ENCODE data around the gene RFWD3.

The RFWD3 gene

DNA sequence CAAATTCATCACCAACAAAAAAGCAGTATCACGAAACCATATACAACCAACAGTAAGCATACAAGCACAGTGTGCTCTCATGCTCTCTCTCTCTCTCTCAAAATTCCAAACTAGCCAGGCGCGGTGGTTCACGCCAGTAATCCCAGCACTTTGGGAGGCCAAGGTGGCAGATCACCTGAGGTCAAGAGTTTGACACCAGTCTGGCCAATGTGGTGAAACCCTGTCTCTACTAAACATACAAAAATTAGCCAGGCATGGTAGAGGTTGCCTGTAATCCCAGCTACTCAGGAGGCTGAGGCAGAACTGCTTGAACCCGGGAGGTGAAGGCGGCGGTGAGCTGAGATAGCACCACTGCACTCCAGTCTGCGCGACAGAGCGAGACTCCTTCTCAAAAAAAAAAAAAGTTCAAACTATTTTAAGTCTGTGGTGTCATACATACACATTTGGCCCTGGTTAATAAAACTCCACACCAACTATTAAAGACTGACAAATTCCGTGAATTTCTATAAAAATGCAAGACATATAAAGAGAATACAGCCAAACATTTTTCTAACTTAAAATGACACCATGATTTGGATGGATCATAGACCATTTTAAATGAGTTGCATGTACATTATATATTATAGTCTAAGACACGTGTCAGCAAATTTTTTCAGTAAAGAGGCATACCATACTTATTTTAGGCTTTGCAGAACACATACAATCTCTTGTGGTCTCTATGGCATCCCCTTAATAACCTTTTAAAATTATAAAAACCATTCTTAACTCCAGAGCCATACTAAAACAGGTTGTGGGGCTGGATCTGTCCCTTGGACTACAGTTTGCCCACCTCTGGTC lies 90.7 kb downstream of the RFWD3 start:
- peaks cover 0 to 8% (median 6%) of the 10 kb centered on the region in 5 donors for H3K4me1 ChIP-seq (ENCODE audit: control insufficient read depth in 5 of 5, insufficient read depth in 5 of 5, low read length in 5 of 5)
- no peak overlapping the region for H3K27ac ChIP-seq (ENCODE audit: low read depth, low read length)
- H3K27me3 ChIP-seq (ENCODE audit: control insufficient read depth in 5 of 5, insufficient read depth in 4 of 5, low read length in 5 of 5) = no peaks in the 10 kb centered on the region
- H3K4me3 ChIP-seq (ENCODE audit: low read depth in 1 of 5, low read length in 5 of 5) = no peak overlapping the region
- no peak overlapping the region for H3K9ac ChIP-seq (ENCODE audit: low read length in 5 of 5)
- no peaks in the 10 kb centered on the region for H3K36me3 ChIP-seq (ENCODE audit: control insufficient read depth in 5 of 5, insufficient read depth in 5 of 5, low read length in 5 of 5)
- no peaks in the 10 kb centered on the region for H3K9me3 ChIP-seq (ENCODE audit: control insufficient read depth in 5 of 5, low read length in 5 of 5)

DNA sequence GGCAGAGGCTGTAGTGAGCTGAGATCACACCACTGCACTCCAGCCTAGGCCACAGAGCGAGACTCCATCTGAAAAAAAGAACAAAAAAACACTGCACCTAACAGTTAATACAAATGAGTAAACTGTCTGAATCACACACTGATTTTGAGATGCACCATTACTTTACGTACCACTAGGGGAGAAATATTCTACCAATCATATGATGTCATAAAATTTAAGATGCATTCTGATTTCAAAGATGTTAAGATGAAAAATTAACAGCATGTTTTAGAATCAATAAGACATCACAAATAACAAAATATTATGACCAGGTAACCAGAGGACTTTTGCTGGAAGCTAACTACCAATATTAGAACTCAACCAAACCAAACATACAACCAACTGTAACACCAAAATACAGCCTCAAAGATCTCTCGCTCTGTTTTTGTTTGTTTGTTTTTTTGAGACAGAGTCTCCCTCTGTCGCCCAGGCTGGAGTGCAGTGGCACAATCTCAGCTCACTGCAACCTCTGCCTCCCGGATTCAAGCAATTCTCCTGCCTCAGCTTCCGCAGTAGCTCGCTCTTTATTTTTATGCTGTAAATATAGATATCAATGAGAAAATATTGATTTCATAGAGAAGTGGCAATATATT lies 91.4 kb downstream of the RFWD3 start:
- Histone ChIP-seq H3K36me3 (ENCODE audit: control insufficient read depth in 5 of 5, insufficient read depth in 5 of 5, low read length in 5 of 5) (no peaks in the 10 kb centered on the region), H3K27me3 (ENCODE audit: control insufficient read depth in 5 of 5, insufficient read depth in 4 of 5, low read length in 5 of 5) (no peaks in the 10 kb centered on the region), H3K9me3 (ENCODE audit: control insufficient read depth in 5 of 5, low read length in 5 of 5) (no peaks in the 10 kb centered on the region), H3K27ac (ENCODE audit: low read depth, low read length) (no peak overlapping the region), H3K9ac (ENCODE audit: low read length in 5 of 5) (no peak overlapping the region), H3K4me3 (ENCODE audit: low read depth in 1 of 5, low read length in 5 of 5) (no peak overlapping the region), H3K4me1 (ENCODE audit: control insufficient read depth in 5 of 5, insufficient read depth in 5 of 5, low read length in 5 of 5) (peaks cover 0 to 6% (median 0%) of the 10 kb centered on the region in 5 donors)

DNA sequence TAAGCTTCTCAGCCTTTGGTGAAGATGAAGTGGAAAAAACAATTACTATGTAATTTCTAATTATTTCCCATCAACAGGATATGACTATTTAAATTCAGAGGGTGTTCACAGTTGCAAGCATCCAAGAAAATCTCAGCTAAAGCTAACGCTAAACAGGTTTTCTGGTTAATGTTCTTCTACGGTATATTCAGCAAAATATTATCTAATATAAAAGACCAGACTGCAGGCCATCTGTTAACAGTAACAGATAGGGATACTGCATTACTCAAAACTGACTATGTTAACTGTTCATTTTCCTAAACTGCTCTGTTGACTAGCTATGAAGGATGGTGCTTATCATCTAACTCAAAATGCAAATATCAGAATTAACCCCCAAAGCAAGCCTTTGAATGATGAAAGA lies 92.5 kb downstream of the RFWD3 start:
- no peaks in the 10 kb centered on the region for H3K9me3 ChIP-seq (ENCODE audit: control insufficient read depth in 5 of 5, low read length in 5 of 5)
- no peaks in the 10 kb centered on the region for H3K27me3 ChIP-seq (ENCODE audit: control insufficient read depth in 5 of 5, insufficient read depth in 4 of 5, low read length in 5 of 5)
- no peak overlapping the region for H3K27ac ChIP-seq (ENCODE audit: low read depth, low read length)
- no peak overlapping the region for H3K9ac ChIP-seq (ENCODE audit: low read length in 5 of 5)
- H3K4me1 ChIP-seq (ENCODE audit: control insufficient read depth in 5 of 5, insufficient read depth in 5 of 5, low read length in 5 of 5) = peaks cover 0 to 6% (median 0%) of the 10 kb centered on the region in 5 donors
- no peaks in the 10 kb centered on the region for H3K36me3 ChIP-seq (ENCODE audit: control insufficient read depth in 5 of 5, insufficient read depth in 5 of 5, low read length in 5 of 5)
- no peak overlapping the region for H3K4me3 ChIP-seq (ENCODE audit: low read depth in 1 of 5, low read length in 5 of 5)

GRCh38 chr16:74573622-74574021 lies 93.1 kb downstream of the RFWD3 start:
- H3K36me3 ChIP-seq (ENCODE audit: control insufficient read depth in 5 of 5, insufficient read depth in 5 of 5, low read length in 5 of 5) = no peaks in the 10 kb centered on the region
- H3K27ac ChIP-seq (ENCODE audit: low read depth, low read length) = no peak overlapping the region
- peaks cover 0 to 6% (median 0%) of the 10 kb centered on the region in 5 donors for H3K4me1 ChIP-seq (ENCODE audit: control insufficient read depth in 5 of 5, insufficient read depth in 5 of 5, low read length in 5 of 5)
- H3K9ac ChIP-seq (ENCODE audit: low read length in 5 of 5) = no peak overlapping the region
- no peaks in the 10 kb centered on the region for H3K27me3 ChIP-seq (ENCODE audit: control insufficient read depth in 5 of 5, insufficient read depth in 4 of 5, low read length in 5 of 5)
- H3K4me3 ChIP-seq (ENCODE audit: low read depth in 1 of 5, low read length in 5 of 5) = no peak overlapping the region
- no peaks in the 10 kb centered on the region for H3K9me3 ChIP-seq (ENCODE audit: control insufficient read depth in 5 of 5, low read length in 5 of 5)

All from subcutaneous abdominal adipose tissue (tissue), 5 donors.